ENCODE results near the gene VSIR. TPM values are rescaled to one million over a fixed set of nuclear protein-coding genes. Genes with fewer than 3 reads are reported as not detected.
A peak's percentile ranks its signal among the peaks of the same experiment; 100 is the strongest.

Gene VSIR
- total and polyA plus RNA-seq, 11 donors = 32.6 to 181 (median 83.2) TPM

DNA sequence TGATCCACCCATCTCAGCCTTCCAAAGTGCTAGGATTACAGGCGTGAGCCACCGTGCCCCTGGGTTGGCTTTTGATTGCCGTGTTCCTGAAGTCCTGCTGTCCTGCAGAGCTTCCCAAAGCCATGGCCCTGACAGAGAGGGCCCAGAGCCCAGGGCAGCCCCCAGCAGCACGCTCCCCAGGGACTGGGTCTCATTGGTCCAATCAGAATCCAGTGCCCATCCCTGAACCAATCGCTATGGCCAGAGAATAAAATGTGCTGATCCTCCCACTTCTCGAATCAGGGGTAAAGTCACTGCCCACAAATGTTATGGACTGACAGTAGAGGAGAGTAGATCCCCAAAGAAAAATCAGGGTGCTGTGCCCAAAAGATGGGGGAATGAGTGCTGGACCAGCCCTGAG lies 48.8 kb downstream of the VSIR start:
- 97 to 100% (median 98%) methylated on average over 6 of the region's 6 CpGs for WGBS, 4 donors
- no peak for TF ChIP-seq POLR2A (IDR thresholded peaks at IDR 0.05)
- TF ChIP-seq, protein P1, sequence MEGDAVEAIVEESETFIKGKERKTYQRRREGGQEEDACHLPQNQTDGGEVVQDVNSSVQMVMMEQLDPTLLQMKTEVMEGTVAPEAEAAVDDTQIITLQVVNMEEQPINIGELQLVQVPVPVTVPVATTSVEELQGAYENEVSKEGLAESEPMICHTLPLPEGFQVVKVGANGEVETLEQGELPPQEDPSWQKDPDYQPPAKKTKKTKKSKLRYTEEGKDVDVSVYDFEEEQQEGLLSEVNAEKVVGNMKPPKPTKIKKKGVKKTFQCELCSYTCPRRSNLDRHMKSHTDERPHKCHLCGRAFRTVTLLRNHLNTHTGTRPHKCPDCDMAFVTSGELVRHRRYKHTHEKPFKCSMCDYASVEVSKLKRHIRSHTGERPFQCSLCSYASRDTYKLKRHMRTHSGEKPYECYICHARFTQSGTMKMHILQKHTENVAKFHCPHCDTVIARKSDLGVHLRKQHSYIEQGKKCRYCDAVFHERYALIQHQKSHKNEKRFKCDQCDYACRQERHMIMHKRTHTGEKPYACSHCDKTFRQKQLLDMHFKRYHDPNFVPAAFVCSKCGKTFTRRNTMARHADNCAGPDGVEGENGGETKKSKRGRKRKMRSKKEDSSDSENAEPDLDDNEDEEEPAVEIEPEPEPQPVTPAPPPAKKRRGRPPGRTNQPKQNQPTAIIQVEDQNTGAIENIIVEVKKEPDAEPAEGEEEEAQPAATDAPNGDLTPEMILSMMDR (IDR thresholded peaks at IDR 0.05) = no peak
- H3K9me3 ChIP-seq = no peaks in the 10 kb centered on the region
- H3K4me1 ChIP-seq = peaks cover 0 to 46% (median 34%) of the 10 kb centered on the region in 12 donors
- no peaks in the 10 kb centered on the region for H3K27me3 ChIP-seq
- ATAC-seq (no peak), DNase-seq (no peak)
- H3K4me3 ChIP-seq = no peak overlapping the region
- intact Hi-C loops (cut with DNase I) = loop anchor here in 1 of 10 donors (10.0 kb wide), 1 partner anchor 410 kb away; the partner anchor contains the start of gene SLC29A3
- H3K36me3 ChIP-seq = no peaks in the 10 kb centered on the region
- H3K27ac ChIP-seq = no peak overlapping the region

DNA sequence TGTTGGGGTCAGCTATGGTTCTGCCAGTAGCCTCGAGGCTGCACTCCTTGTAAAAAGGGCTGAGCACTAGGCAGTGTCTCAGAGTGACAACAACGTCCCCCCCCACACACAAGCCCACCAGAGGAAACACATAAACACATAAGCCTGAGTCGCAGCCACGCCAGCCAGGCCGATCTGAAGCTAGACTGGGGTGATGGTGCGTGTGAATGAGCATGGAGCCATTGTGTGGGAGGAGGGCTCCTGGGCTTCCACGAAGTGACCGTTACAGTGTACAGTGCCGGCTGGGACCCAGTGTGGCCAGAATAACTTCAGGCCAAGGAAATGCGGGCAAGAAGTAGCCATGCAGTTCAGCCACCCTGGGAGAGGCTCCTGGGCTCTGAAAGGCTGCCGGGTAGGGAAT lies 50.0 kb downstream of the VSIR start:
- intact Hi-C loops (cut with DNase I) = loop anchor here in 1 of 10 donors (10.0 kb wide), 1 partner anchor 409 kb away; the partner anchor contains the start of gene SLC29A3
- no peaks in the 10 kb centered on the region for H3K9me3 ChIP-seq
- H3K4me1 ChIP-seq = peaks cover 0 to 44% (median 33%) of the 10 kb centered on the region in 12 donors
- no peak for TF ChIP-seq POLR2A (IDR thresholded peaks at IDR 0.05)
- TF ChIP-seq, protein P1 (IDR thresholded peaks at IDR 0.05) = no peak
- H3K27ac ChIP-seq = no peak overlapping the region
- H3K4me3 ChIP-seq = no peak overlapping the region
- WGBS, 4 donors = 87 to 98% (median 95%) methylated on average over 11 of the region's 11 CpGs
- ATAC-seq (no peak), DNase-seq (peak in 1 of 5 donors; percentile 15)
- no peaks in the 10 kb centered on the region for H3K27me3 ChIP-seq
- H3K36me3 ChIP-seq = no peaks in the 10 kb centered on the region

DNA sequence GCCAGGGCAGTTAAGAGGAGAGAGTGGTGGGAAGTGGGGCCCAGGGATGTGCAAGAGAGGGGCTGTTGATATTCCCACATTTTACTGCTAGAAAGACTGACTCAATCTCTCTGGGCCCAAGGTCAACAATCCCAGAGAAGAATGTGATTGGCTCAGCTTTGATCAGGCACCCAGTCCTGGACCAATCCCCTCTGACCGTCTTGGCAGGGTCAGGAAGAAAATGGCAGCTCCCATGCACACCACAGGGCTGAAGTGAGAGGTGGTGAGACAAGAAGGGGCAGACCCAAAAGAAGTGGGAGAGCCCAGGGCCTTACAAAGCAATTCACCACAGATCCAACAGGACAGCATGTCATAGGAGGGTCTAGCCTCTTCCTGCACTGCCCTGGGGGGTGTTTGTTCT lies 50.5 kb downstream of the VSIR start:
- 79 to 97% (median 81%) methylated on average over 1 of the region's 1 CpG for WGBS, 4 donors
- no peak for DNase-seq
- Histone ChIP-seq H3K4me1 (peaks cover 0 to 44% (median 33%) of the 10 kb centered on the region in 12 donors), H3K9me3 (no peaks in the 10 kb centered on the region), H3K4me3 (no peak overlapping the region), H3K36me3 (no peaks in the 10 kb centered on the region), H3K27me3 (no peaks in the 10 kb centered on the region), H3K27ac (no peak overlapping the region)
- no peak for ATAC-seq
- TF ChIP-seq, protein P1 (IDR thresholded peaks at IDR 0.05) = no peak
- TF ChIP-seq POLR2A (IDR thresholded peaks at IDR 0.05) = no peak
- intact Hi-C loops (cut with DNase I) = loop anchor here in 1 of 10 donors (10.0 kb wide), 1 partner anchor 408 kb away; the partner anchor contains the start of gene SLC29A3

DNA sequence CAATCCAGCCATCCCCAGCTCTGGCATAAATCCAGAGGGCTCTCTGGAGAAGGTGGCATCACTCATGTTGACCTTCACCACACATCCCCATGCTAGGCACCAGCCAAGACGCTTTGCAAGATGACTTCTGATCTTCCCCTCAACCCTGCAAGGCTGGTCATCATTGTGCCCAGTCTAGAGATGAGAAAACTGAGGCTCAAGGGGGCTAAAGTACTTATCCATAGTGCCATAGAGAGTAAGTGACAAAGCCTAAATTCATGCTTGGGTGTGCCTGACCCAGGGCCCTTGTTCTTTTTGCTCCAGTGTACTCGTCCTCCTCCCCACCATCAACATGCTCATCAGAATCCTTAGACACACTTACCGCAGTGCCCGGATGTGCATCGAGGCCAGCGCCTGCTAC lies 52.0 kb downstream of the VSIR start:
- TF ChIP-seq, protein P1 (IDR thresholded peaks at IDR 0.05) = no peak
- no peak for TF ChIP-seq POLR2A (IDR thresholded peaks at IDR 0.05)
- Histone ChIP-seq H3K27ac (no peak overlapping the region), H3K27me3 (no peaks in the 10 kb centered on the region), H3K4me1 (peaks cover 0 to 41% (median 25%) of the 10 kb centered on the region in 12 donors), H3K4me3 (no peak overlapping the region), H3K36me3 (no peaks in the 10 kb centered on the region), H3K9me3 (no peaks in the 10 kb centered on the region)
- WGBS, 4 donors = 95 to 98% (median 97%) methylated on average over 6 of the region's 6 CpGs
- intact Hi-C loops (cut with DNase I) = loop anchor here in 1 of 10 donors (10.0 kb wide), 1 partner anchor 407 kb away; the partner anchor contains the start of gene SLC29A3
- DNase-seq (no peak), ATAC-seq (no peak)

Data from heart left ventricle (tissue), 16 donors.